ENCODE measurements around the gene PSMC5.

- no peak for TF ChIP-seq CTCF (conservative IDR thresholded peaks at IDR 0.05; ENCODE audit: low read length)
- no peak for TF ChIP-seq EZH2phosphoT487 (IDR thresholded peaks at IDR 0.05; ENCODE audit: borderline replicate concordance, low read depth, low read length)
Measured at GRCh38 chr17:63880706-63881105, 53.5 kb downstream of the PSMC5 start.

All from OCI-LY7 (cell line).